IPS DF 19.7 (cell line): Measurements from ENCODE around the gene KIF5C.

Source experiments
- DNase-seq: peaks from one replicate; pipeline ENCODE4 v3.0.0-alpha.2; 2013; ENCODE audit warnings: low read depth, low spot score

KIF5C gene

DNA sequence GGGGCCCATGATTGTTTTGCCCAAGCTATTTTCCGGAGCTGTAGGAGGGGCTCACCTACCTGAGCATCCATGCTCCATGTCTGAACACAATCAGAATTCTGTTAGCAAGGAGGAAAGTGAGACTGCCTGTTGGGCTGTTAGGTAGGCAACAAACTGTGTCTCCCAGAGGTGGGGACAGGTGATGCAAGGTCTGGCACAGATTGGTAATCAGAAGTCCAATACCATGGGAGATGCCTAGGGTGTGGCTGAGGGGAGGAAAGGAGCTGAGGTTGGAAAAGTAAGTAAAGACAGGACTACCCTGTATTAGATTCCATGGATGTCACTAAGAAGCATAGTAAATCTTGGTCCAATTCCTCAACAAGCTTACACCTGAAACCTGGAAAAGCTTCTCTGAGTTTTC is 166.5 kb downstream of the KIF5C start:
- DNase-seq = no peak

DNA sequence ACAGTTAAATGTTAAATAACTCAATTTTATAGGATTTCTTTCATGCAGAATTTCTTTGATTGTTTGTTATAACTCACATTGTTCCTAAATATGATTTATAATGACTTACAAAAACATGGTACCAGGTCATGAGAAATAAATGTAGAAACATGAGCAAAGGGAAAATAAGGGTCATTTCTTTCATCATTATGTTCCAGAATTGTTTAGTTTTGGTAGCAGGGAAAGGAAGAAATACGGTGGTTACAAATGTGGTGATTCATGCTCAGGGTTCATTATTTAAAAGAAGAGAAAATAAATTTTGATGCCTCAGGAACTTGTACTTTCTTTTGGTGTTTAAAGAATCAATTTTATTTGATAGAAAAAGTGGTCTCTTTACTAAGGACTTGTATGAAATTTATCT is 167.9 kb downstream of the KIF5C start:
- no peak for DNase-seq

DNA sequence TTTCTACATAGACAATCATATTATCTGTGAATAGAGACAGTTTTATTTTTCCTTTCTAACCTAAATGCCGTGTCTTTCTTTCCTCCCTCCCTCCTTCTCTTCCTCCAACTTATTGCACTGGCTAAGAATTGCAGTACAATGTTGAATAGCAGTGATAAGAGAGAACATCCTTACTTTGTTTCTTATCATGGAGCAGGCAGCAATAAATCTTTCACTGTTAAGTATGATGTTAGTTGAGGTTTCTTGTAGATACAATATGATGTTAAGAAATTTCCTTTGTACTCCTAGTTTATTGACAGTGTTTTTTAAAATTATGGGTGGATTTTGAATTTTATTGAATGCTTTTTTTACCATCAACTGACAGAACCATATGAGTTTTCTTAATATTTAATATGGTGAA is 169.5 kb downstream of the KIF5C start:
- DNase-seq = no peak

DNA sequence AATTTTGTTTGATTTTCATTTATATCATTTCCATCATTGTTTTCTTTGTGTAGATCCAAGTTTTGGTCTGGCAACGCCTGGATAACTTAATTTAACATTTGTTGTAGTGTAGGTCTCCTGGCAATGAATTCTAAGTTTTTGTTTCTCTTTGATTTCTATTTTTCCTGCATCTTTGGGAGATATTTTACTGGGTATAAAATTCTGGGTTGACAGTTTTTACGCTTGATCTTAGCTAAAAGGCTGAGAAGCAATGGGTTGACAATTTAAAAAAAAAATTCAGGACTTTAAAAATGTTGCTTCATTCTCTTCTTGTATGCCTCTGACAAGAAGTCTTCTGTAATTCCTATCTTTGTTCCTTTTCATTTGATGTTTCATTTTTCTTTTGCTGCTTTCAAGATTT is 172.1 kb downstream of the KIF5C start:
- DNase-seq = no peak

DNA sequence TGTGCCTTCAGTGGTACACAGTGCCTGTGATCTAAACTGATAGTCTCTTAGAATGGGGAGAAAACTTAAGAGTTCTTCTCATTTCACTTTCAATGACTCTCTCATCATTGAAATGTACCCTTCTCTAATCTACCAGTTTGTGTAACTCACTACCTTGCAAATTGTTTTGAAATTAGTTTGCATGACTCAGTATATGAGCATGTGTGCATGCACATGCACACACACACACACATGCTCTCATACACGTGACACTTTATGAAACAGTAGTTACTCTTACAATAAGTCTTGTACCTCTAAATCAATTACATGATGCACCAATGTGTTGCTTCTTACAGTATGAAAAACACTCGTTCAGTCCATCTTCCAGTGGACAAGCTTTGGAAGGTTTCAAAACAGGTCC is 174.1 kb downstream of the KIF5C start:
- no peak for DNase-seq

DNA sequence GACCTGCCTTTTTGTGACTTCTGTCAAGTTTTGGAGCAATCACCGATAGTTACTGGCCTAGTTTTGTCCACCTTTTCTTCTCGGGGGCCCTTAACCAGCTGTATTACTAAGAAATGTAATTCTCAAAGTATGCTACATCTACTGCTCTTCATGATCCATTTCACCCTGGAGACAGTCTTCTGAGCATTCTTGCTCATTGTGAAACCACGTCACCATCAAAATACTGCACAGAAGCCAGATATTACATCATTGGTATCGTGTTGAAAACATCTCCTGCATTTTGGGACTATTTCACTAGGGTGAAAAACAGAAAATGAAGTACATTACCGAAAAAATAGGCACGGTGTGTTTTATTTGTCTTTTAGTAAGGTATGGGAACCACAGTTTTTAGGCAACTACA is 175.2 kb downstream of the KIF5C start:
- no peak for DNase-seq

DNA sequence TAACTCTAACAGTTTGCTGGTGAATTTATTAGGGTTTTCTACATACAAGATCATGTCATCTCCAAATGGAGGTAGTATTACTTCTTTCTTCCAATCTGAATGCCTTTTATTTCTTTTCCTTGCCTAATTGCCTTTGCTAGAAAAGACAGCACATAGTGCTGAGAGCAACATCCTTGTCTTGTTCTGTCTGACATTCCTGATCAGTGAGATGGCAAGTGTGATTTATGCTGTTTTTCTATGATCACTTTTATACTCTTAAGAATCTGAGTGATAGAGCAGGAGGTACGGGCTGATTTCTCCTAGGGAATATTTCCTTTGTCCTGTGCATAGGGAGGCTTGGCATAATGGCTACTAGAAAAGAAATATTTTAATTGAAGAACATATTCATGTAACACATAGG is 180.7 kb downstream of the KIF5C start:
- DNase-seq = no peak

DNA sequence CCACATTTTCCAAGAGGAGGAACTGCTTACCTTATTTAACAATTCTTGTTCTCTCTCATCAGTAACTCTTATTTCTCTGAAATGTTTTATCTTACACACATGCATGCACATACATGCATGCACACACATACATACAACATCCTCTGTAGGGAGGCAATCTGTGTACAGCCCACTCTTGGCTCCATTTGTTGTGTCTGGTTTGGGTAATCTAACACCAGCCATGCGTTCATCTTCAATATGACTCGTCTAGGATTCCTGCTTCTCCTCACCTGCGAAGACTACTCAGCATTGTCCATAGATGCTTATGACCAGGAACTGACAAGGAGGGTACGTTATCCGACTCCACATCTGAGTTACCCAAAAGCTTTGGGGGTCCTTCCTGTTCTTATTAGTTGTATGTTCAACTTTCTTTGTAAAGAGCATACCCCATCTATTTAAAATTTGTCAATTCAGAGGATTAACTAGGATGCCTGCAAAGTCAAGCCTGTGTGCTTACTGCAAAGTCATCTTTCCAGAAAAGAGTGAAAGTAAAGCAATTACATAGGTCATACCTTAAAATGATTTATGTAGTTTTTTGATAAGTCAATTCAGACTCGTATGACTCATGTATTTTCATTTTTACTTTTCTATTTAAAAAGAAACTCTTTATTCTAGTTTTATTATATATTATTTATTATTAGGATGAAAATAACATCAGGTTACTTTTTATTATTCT is 181.7 kb downstream of the KIF5C start:
- DNase-seq = no peak

DNA sequence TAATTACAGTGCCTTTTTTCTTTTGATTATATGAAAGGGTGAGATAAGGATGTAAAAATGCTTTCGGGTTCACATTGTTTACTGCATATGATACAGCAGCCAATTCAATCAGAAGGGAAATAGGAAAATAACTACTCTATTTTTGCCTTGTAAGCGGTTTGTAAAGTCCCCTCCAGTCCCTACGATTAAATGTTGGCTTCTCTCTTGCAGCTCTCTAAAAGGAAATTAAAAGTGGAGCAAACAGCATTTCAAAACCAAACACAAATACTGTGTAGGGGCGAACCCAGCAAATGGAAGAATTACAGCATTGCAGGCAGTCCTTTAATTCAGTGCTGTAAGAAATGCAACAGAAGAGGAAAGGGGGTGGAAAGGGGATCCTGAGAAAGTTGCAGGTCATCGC is 182.4 kb downstream of the KIF5C start:
- no peak for DNase-seq

DNA sequence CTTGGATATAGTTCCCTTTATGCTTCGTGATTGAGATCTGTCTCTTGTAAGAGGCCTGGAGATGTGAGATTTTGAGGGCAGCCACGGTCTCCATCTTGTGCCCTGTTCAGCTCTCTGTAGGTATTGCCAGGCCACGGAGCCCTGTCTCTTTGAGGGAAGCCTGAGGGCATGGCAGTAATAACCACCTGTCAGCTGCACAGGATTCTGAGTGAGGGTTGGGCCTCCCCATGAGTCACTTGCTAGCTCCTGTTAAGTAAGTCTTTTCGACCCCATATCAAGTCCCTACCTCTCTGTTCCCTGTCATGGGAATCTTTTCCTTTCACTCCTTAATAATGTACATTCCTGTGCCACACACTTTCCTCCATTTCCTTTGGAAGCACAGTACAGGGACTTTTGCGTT is 183.9 kb downstream of the KIF5C start:
- no peak for DNase-seq

DNA sequence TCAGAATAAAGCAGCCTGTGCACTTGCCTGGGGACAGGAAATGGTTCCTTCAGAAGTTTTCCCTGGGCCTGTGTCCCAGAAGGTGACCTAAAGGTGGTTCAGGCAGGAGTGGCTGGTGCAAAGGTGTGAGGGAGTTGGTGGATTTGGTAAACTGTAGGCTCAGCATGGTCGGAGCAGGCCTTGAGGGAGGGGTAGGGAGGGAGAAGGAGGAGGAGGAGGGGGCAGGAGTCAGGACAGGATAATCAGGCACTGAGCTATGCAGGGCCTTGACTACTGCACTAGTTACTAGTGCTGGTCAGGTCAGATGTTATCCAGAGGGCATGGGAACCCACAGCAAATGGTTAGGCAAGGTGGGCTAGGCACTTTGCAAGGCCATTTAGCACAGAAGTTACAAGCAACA is 184.8 kb downstream of the KIF5C start:
- DNase-seq = no peak

DNA sequence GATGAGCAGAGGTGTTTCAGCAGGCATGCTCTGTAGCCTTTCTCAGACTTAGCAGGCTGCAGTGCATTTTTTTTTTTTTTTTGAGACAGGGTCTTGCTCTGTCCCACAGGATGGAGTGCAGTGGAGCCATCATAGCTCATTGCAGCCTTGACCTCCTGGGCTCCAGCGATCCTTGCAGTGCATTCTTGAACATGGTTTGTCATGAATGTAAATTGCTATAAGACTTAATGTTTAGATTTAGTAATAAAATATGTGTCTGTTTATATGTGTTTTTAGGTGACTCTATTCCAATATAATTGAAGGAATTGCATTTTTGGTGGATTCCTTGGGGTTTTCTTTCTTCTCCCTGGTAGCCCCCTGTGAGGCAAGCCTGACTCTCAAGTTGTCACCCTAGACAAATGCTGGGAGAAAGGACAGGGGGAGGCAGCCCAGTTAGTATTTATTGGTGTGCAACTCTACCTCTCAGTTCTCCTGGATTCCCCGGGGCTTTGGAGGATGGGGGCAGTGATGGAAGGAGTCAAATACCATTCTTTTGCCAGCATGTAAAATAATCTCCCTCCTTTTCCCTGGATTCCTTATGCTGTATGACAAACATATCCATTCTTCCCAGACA is 186.2 kb downstream of the KIF5C start:
- DNase-seq = no peak

DNA sequence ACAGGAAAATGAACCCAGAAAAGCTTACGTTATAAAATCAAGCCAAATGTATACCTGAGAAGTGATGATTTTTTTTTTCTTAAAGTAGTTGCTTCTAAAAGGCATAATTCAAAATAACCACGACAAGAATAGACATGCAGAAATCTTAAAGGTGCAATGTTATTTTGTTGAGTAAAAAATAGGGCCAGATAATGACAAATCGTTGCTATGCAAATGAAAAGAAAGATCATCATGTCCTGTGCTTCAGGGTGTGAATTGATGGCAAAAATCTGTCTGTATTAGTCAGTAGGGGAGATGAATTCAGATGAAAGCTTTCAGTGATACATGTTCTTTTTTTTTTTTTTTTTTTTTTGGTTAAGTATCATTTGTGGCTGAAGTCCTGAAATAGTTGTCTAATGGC is 187.5 kb downstream of the KIF5C start:
- no peak for DNase-seq

DNA sequence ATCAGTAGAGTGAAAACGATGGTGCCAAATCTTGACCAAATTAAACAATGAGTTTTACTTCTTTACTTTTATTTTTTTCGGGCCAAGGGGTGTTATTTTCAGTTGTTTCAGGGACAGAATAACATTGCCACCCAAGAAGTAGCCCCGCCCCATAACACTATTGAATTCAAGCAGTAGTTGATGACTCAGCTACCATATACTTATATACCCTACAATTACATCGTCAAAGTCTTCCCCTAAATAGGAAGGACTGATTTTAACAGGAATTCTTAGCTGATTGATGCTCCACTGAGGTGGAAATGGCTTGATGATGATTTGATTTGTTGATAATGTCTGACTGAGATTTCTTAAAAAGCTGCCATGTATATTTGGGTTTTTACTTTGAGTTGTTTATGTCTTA is 188.2 kb downstream of the KIF5C start:
- DNase-seq = no peak

DNA sequence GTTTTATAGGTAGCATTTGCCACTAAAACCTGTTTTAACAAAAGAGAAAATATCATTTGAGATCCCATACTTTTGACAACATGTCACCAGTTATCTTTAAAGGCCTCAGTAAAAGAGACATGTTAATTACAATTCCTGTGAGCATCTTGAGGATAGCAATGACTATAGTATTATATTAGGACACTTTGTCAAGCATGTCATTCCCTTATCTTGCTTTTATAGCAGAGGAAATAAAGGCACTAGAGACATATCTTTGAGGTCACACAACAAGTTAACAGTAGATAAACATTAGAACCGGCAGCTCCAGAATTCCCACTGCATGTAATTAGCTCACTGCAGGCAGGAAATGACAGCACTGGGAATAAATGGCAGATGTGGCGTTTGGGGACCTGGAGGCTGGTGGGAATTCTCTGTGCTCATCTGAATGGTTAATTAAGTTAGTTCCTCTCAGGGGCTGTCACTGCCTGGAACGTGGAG is 189.4 kb downstream of the KIF5C start:
- DNase-seq = no peak

DNA sequence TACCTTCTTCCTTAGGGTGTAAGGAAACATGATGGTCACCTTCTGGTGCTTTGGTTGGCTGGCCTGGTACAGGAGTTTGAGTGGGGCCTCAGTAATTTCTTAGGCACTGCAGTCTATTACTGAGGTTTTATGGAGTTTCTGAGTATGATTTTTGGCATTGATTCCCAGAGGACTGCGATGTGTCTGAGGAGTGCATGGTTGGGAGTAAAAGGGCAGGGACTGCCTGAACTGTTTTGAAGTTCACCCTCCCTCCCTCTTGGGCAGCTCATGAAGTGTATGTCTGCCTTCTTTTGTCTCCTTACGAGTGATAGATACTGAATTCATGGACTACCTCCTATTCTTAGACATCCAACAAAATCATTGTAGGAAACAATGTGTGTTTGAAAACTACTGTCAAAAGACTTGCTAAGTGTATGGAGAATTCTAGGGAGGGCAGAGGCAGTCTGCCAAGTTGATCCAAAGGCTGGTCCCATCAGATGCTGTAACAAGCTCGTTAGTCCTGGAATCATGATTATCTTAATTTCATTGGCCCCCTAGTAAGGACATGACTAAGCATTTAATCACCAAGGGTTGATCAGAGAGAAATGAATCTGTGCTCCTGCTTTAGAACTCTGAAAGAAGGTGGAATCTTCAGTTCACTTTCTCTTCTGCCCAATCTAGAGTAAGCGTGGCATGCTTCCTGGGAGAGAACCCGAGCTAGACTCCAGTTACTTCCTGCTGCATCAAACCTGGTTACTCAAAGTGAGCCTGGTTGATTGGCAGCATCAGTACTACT is 190.0 kb downstream of the KIF5C start:
- DNase-seq = no peak

DNA sequence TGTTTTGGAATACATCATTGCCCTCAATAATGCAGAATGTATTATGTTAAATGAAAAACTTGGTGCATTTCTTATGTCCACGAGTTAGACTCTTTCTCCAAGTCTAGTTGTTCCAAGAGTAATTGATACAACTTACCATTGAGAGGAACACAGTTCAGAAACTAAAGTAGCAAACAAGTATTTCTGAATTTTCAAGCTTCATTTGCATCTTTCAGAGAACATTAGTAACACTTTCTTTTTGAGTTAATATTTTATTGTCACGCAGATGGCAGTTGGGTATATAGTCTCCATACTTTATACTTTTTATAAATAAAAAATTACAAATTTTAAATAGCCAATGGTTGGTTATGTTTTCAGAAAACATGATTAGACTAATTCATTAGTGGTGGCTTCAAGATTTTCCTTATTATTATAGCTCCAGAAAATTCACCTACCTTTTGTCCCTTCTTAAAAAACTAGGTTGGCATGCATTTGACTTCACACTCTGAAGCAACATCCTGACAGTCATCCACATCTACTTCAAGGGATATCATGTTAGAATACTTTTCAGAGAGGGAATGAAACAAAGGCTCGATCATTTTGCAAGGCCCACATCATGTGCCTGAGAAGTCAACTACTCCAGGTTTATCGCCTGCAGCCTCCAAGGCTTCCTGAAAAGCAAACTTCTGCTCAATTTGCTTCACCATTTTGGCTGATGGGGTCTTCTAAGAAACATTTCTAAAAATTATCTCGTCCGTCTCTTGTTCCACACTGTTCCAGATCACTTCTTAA is 193.4 kb downstream of the KIF5C start:
- no peak for DNase-seq

DNA sequence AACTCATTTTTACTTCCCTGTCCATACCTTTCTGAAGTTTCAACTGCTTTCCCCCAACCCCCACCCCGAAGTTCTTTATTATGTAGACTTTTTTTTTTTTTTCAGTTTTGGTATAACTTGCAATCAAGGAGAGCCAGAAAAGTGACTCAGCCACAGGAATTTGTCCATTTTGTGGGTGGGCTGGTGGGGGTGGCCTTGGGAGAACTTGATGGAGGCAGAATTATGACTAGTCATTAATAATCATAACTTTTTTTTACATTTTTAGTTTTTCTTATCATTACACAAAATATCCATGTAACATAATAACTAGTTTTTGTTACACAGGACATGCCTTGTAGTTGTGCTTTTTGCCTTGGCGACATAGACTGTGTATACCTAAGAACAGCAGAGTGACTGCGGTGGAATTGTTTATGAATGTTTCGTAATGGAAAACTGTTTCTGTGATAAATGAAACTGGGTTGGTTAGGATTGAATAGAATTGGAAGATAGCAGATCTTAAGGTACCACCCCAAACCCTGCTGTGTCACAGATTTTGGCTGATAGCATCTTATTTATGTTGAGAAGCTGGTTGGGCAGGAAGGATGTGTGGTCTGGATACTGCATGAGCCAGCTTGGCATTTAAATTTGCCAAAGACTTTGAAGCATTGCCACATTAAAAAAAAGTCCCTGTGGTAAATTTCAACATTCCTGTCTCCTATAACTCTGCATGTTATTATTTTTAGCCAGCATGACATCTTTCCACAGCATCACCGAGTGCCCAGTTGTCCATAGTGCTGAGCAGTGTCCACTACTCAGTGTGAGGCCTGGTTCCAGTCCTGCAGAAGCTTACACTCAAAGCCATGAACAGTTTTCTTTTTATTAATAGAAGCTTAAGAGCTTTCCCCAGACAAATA is 194.2 kb downstream of the KIF5C start:
- DNase-seq = no peak

DNA sequence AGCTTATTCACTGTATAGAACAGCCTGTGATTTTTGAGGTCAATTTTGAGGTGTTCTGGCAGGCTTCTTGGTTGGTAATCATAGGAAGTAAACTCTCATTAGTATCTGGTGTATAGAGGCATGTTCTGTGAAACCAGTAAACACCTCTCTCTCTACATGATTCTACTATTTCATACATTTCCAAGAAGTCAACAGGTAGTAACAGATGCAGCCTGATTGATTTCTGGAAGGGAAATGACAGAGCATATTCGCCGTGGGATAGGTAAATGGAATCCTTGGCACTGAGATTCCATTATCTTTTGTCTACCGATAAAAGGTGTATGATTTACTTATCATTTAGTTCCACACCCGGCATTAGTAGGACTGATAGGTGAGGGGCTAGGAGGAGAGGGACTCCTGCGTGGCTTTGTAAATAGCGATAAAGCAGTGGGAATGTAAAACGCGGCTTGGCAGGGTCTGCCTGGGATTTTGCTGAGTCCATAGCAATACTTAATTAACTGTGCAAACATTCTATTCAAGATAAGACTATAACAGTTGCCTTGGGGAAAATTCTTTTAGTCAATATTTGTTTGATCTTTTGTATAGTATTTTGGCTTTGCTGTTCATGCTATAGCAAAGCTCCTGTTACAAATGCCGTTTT is 195.8 kb downstream of the KIF5C start:
- DNase-seq = no peak

DNA sequence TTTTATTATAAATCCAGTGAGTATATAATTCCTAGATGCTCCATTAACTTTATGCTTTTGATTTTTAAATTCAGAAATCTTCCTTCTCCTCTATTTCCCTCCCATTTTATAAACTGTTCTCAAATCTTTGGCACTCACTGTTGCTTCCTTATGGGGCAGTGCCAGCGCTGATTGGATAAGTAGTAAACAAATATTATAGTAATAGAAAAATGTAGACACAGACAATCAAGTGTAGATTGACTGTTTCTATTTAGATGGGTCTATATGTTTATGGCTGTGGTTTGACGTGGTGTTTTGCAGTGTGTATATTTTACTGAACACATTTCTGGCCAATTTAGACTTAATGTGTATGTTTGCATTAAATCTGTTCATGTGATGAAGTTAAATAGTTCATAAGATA is 200.1 kb downstream of the KIF5C start:
- no peak for DNase-seq

DNA sequence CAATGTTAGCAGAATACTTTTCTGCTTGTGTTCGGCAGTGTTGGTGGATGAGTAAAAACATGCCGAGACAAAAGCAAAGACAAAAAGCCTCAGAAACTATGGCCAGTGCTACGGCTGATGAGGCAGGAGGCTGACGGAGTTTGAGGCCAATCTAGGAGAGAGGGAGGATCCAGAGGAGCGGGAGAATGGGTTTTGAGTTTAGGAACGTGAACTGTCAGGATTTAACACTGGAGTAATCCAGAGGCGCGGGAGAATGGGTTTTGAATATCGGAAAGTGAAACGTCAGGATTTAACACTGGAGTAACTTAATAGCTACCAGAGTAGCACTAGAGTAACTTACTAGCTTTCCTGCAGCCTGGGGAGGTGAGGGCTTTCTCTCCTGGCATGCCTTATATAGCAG is 200.8 kb downstream of the KIF5C start:
- no peak for DNase-seq
